Thymus (tissue), 11 donors: ENCODE measurements around the gene APBA1. TPM values are rescaled to one million over a fixed set of nuclear protein-coding genes. Genes with fewer than 3 reads are reported as not detected.
A peak's percentile ranks its signal among the peaks of the same experiment; 100 is the strongest.

Source experiments
- DNase-seq, 9 donors: peaks; one replicate each; pipeline ENCODE4 v3.0.0-alpha.2; 2013; ENCODE audit warnings: low spot score in 9 of 9, low read depth in 6 of 9, missing footprints in 1 of 9
- H3K27ac ChIP-seq, 2 donors: one replicate each; pipeline ENCODE4 v1.5.1; 2013; ENCODE audit warnings: control low read depth in 1 of 2, low read depth in 1 of 2, low read length in 1 of 2, mild to moderate bottlenecking in 1 of 2, moderate library complexity in 1 of 2
- H3K27me3 ChIP-seq, 2 donors: one replicate each; pipeline ENCODE4 v1.5.1; 2013; ENCODE audit warnings: low read length in 1 of 2; ENCODE audit not compliant: control insufficient read depth in 2 of 2, insufficient read depth in 1 of 2
- H3K36me3 ChIP-seq, 2 donors: one replicate each; pipeline ENCODE4 v1.5.1; 2013; ENCODE audit warnings: low read length in 1 of 2, mild to moderate bottlenecking in 1 of 2, moderate library complexity in 1 of 2; ENCODE audit not compliant: control insufficient read depth in 2 of 2, insufficient read depth in 2 of 2
- H3K4me1 ChIP-seq, 2 donors: one replicate each; pipeline ENCODE4 v1.5.1; 2013; ENCODE audit warnings: low read length in 2 of 2; ENCODE audit not compliant: control insufficient read depth in 2 of 2, insufficient read depth in 2 of 2
- H3K4me3 ChIP-seq, 2 donors: one replicate each; pipeline ENCODE4 v1.5.1; 2013; ENCODE audit warnings: low read length in 2 of 2, control low read depth in 1 of 2, mild to moderate bottlenecking in 1 of 2
- H3K9me3 ChIP-seq, 2 donors: one replicate each; pipeline ENCODE4 v1.5.1; 2013; ENCODE audit warnings: low read length in 1 of 2, mild to moderate bottlenecking in 1 of 2; ENCODE audit not compliant: control insufficient read depth in 2 of 2, insufficient read depth in 1 of 2
- WGBS: extraction: QIAGEN DNeasy Blood & Tissue Kit; methylation state at CpG from one replicate; pipeline ENCODE4 v1.1.7; 2013; 5-methylcytosine and 5-hydroxymethylcytosine counted together
- polyA plus RNA-seq: library from polyadenylated mRNA; stranded (reverse); fragments of 200-250 nt; gene quantifications from one replicate; pipeline ENCODE4 v1.2.3, GENCODE V29; 2013
- total RNA-seq: library from RNA; stranded (reverse); fragments of 120-200 nt; gene quantifications from one replicate; pipeline ENCODE4 v1.2.4, GENCODE V29; 2013
- donor health status: healthy.

APBA1 gene
- total and polyA plus RNA-seq, 2 donors = 0.80 to 0.90 TPM

DNA sequence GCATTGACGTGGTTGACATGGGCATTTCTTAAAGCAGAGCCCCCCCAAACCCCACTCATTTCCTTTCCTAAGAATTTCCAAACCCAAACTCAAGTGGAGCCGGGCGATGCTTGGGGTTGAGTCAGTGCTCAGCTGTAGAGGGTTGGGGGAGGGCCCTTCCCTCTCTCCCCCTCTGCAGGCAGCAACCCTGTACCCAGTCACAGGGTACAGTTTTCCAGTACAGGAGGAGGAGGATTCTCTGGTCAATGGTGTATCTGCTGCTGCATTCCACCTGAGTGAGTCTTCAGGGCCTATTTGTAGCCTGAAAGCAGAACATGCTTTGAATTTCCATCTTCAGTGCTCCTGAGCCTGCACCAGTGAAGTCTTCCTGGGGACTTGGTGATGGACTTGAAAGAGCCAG, 291.4 kb downstream of the APBA1 start:
- Histone ChIP-seq H3K27ac (no peak overlapping the region), H3K9me3 (no peaks in the 10 kb centered on the region), H3K4me3 (no peak overlapping the region), H3K27me3 (no peaks in the 10 kb centered on the region), H3K36me3 (no peaks in the 10 kb centered on the region), H3K4me1 (no peaks in the 10 kb centered on the region)
- 96% methylated on average over 3 of the region's 3 CpGs for WGBS
- DNase-seq = no peak

DNA sequence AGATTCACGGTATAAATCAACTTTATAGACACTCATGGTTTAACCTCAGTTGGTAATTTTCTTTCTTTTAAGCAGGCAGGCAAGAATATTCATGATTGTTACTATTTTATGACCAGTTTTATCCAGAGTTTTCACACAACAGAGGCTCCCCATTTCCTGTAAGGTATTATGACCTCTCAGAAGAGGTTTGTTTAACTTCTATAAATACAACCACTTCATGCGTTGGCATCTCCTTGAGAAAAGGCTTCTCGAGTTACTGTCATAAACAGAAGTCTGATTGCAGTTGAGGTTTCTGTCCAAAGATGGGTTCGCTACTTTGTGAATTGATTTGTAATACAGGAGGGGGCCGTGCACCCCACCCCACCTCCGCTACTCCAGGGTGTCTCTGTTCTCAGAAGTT, 291.9 kb downstream of the APBA1 start:
- WGBS = 71% methylated on average over 6 of the region's 6 CpGs
- no peak for DNase-seq
- Histone ChIP-seq H3K27me3 (no peaks in the 10 kb centered on the region), H3K36me3 (no peaks in the 10 kb centered on the region), H3K27ac (no peak overlapping the region), H3K4me1 (peaks cover 0 to 2% of the 10 kb centered on the region in 2 donors), H3K4me3 (no peak overlapping the region), H3K9me3 (no peaks in the 10 kb centered on the region)

DNA sequence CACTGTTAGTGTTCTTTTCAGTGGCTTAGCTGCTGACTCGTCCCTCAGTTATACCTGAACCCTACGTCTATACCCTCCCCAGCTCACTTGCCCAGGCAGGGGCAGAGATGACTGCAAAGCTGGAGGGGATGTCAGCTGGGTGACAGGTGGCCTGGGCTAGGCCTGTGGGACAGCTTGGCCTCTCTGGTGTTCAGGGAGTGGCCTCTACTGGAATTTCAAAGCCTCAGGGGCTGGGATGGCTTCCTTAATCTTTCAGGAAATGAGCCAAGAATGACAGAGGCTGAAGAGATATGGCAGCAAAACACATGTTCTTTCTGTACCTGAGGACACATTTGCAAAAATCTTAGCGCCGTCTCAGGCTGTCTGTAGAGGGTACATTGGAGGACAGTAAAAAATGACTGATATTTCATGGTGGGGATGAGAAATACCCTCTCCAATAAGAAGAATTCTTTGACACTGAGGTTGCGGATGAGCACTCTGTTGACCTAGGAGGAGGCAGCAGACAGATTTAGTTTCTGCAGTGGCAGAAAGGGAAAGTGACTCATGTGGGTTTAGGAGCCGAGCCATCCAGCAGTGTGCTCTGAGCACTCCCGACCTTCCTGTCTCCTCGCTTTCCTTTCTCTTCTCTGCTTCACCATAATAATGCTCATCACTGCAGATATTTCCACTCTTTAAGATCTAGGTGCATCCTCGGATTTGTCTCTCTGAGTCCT, 292.7 kb downstream of the APBA1 start:
- Histone ChIP-seq H3K27me3 (no peaks in the 10 kb centered on the region), H3K4me1 (peaks cover 0 to 2% of the 10 kb centered on the region in 2 donors), H3K36me3 (no peaks in the 10 kb centered on the region), H3K9me3 (no peaks in the 10 kb centered on the region), H3K4me3 (no peak overlapping the region), H3K27ac (peak overlapping the region in 1 of 2 donors; percentile 47)
- WGBS = 88% methylated on average over 9 of the region's 9 CpGs
- DNase-seq = no peak

DNA sequence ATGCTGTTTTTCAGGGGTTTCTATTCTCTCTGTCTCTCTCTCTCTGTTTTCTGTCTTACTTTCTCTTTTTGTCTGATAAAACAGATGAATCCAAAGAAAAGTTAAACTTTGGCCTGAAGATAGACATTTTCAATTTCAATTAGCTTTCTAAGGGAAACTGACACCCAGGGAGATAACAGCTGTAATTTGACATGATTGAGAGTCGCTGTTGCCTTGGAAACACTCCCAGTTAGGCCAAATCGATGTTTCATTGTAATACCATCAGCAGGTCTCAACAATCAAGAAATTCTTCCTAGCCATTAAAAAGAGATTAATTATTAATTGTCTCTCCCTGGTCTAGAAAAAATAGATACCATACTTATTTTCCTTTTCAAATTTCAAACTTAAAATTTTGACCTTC, 294.2 kb downstream of the APBA1 start:
- Histone ChIP-seq H3K27me3 (no peaks in the 10 kb centered on the region), H3K9me3 (no peaks in the 10 kb centered on the region), H3K4me3 (no peak overlapping the region), H3K27ac (no peak overlapping the region), H3K36me3 (no peaks in the 10 kb centered on the region), H3K4me1 (peaks cover 0 to 4% of the 10 kb centered on the region in 2 donors)
- WGBS = 59% methylated on average over 2 of the region's 2 CpGs
- no peak for DNase-seq

Other genes with a start within 250 kb of the APBA1 start
- gene PTAR1, start 87.6 kb upstream of the APBA1 start, total RNA-seq = 60.9 TPM
- 16.6 TPM for gene PTAR1, start 87.6 kb upstream of the APBA1 start, polyA plus RNA-seq
- 0.47 TPM for gene CFAP95, start 148.4 kb upstream of the APBA1 start, total RNA-seq
- gene CFAP95, start 148.4 kb upstream of the APBA1 start, polyA plus RNA-seq = 0.89 TPM